M059J (cell line): Measurements from ENCODE around the gene GCM1. TPM values are rescaled to one million over a fixed set of nuclear protein-coding genes. Genes with fewer than 3 reads are reported as not detected.
A peak's percentile ranks its signal among the peaks of the same experiment; 100 is the strongest.

ENCODE experiments used
- DNase-seq: peaks from one replicate; pipeline ENCODE4 v3.0.0-alpha.2; 2012; ENCODE audit warnings: low read depth
- total RNA-seq: library from RNA; depleted of rRNA; stranded (reverse); fragments of >200 nt; shearing (Covaris generic); gene quantifications from 2 replicates; pipeline ENCODE4 v1.2.3, GENCODE V29; 2014

Gene GCM1
- total RNA-seq, 1 experiment from 2014 or later, result not detected

DNA sequence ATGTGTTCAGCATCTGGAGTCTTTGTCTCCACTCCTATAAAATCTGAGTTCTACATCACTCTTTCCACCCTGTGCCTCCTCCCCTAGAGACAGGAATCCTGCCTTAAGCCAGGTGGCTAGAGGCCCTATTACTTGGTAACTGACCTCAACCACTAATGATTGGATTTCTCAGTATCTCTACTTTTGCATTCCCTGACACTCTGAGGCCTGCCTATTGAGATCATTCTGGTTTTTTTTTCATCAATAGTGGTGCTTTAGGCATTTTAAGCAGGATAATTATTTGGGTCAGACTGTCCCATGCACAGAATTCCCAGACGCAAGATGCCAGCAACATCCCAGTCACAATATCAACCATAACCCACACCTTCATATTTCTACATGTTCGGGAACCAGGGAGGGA is 3.9 kb upstream of the GCM1 start:
- no peak for DNase-seq

- peak; percentile 43 for DNase-seq
Measured at GRCh38 chr6:53151676-53152075, 3.0 kb upstream of the GCM1 start.

DNA sequence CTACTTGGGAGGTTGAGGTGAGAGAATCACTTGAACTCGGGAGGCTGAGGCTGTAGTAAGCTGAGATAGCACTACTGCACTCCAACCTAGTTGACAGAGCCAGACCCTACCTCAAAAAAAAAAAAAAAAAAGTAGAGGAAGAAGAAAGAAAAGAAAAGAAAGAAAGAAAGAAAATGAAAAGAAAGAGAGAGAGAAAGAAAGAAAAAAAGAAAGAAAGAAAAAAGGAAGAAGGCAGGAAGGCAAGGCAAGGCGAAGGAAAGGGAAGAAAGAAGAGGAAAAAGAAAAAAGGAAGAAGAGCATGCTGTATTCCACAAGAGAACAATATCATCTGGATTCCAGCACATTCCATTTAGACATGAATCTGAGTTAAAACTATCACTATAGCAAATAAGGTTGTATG is 3.8 kb downstream of the GCM1 start:
- DNase-seq, result no peak

DNA sequence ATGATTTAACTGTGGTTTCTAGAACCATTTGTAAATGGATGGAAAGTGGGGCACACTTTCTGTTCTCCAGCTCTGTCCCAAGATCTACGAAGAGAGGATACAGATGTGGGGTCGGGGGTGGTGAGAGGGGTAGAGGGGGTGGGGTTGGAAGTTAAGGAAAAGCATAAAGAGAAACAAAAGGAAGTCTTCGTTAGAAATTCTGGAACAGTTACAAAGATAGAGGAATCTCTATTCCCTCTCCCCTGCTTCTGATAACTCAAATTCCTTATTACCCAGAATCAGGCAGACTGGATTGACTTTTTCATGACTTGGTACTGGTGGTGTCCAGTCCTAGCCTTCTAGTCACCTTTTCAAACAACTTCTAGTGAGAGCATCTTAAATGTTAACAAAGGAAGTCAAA is 4.9 kb downstream of the GCM1 start:
- DNase-seq, result no peak

- DNase-seq, result no peak
Measured at GRCh38 chr6:53142810-53143209, 5.8 kb downstream of the GCM1 start.

- no peak for DNase-seq
Measured at GRCh38 chr6:53139841-53140413, 8.7 kb downstream of the GCM1 start.

- no peak for DNase-seq
Measured at GRCh38 chr6:53136000-53136609, 12.5 kb downstream of the GCM1 start.

DNA sequence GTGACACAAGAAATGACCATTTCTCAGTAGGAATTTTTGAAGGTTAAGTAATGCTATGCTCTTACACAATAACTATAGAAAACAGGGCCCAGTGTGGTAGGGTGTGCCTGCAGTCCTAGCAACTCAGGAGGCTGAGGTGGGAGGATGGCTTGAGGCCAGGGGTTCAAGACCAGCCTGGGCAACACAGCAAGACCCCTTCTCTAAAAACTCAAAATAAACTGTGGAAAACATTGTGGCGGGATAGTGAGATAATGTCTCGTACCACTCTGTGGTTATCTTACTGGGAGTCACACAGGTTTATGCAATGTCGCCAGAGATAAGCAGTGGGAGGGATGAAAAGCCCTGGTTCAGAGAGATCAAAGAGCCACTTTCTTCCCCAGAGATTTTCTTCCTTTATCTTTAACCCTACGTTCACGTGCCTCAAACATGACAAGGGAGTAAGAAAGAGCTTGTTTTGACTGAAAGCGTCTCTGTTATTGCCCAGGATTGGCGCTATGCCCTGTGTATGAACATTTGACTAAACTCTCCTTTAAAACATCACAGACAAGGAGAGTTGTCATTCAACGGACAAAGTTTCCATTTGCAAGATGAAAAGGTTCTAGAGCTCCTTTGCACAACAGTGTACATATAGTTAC is 13.9 kb downstream of the GCM1 start:
- no peak for DNase-seq

DNA sequence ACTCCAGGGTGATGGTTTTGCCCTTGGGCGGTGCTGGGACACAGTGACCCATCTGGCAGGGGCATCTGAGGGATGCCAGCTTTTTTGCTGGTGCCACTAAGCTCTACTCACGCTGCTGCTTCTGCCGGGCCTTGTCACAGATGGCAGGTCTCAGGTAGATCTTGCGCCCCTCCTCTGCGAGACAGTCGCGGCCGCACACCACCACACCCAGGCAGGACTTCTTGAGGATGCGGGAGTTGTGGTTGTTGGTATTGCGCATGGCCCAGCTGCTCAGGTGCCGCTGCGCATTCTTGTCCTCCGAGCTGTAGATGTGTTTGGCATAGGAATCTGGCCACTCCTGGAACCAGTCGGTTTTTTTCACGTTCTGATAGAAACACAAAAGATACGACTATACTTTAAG is 14.7 kb downstream of the GCM1 start:
- no peak for DNase-seq

DNA sequence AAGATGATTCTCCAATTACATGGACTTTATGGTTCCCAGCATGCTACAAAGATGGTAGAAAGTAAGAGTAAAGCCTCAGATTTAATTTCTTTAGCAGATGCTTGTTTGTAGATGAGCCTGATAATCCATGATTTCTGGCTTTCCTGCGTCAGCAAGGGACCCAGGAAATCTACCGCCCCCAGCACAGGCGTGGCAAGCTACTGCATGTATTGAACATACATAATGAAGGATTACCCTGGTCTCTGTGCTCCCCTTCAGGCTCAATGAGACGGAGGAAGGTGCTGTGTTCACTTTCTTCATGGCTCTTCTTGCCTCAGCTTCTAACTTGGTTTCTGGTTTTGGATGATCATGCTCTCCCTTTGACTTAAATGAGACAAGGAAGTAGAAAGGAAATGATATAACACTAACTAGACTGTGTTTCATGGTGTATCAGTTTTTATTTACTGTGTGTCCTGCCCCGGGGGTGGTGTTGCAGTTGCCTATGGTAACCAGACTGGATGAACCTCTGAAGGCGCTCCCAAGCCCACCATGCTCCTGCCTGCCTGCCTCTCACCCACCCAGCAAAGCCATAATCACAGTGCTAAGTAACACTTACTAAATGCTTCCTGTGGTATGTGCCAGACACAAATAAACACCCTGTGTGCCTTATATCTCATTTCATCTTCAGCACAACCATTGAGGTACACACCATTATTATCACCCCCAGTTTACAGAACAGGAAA is 17.9 kb downstream of the GCM1 start:
- no peak for DNase-seq

DNA sequence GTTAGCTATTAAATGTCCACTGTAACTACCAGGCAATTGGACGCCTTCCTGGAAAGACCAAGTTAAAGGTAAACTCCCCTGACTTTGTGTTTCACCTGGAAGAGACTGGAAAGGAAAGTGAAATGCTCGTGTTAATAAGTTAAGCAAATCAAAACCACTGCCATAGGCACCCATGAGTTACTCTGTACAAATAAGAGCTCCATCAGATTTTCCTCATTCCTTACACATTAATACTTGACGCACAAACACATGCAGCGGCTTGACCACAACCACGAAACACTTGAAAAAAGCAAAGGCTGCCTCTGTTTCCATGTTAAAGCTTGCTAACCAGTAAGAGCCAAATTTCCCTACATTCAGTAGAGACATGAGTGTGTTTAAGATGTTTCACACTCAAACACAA is 19.8 kb downstream of the GCM1 start:
- DNase-seq, result peak; percentile 40

DNA sequence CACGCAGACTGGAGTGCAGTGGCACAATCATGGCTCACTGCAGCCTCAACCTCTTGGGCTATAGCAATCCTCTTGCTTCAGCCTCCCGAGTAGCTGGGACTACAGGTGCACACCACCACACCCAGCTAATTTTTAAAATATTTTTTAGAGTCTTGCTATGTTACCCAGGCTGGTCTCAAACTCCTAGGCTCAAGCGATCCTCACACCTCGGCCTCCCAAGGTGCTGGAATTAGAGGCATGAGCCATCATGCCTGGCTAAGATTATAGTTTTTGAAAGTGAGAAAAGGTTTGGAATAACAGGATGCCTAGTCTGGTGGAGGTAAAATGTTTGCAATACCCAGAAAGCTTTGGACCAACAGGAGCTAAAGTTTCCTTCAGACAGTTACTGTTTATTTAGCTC is 23.4 kb downstream of the GCM1 start:
- DNase-seq, result no peak

DNA sequence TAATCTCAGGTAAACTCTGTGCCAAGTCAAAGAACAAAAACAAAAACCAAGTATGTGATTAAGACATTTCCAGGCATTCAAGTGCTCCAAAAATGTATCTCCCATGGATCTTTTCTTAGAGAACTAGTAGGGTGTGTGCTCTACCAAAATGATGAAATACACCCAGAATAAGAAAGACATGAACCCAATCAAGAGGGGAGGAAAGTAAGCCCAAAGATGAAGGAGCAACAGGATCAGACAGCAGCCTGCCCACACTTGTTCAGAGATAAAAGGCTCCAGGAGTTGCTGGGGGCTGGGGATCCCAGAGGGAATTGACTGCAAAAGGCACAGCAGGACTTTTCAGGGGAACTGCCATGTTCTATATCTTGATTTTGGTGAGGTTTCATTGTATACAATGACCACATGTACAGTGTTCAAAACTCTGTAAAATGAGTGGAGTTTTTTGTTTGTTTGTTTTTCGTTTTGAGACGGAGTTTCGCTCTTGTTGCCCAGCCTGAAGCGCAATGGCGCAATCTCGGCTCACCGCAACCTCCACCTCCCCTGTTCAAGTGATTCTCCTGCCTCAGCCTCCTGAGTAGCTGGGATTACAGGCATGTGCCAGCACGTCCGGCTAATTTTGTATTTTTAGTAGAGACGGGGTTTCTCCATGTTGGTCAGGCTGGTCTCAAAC is 24.4 kb downstream of the GCM1 start:
- no peak for DNase-seq

DNA sequence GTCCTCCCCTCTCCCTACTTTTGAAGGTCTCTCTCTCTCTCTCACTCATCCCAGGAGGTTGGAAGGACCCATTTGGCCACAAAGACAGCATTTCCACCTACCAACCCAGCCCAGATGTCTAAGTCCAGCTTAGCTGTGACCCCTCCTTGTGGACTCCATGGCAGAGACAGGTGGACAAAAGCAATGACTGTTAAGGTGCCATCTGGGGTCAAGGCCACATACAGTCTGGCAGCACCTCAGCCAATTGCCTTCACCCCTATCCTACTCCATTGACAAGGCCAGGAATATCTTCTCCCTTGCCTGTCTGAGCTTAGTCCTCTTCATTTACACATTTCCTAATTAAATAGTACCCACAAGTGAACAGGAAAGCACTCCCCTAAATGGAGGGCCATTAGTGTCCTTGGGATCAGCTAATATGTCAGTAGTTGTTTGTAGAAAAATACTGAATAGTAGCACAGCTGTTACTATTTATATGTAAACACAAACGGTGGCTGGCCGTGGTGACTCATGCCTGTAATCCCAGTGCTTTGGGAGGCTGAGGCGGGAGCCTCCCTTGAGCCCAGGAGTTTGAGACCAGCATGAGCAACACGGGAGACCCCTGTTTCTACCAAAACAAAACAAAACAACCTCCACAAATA is 28.8 kb downstream of the GCM1 start:
- peak; percentile 90 for DNase-seq

GRCh38 chr6:53119349-53119748 is 29.3 kb downstream of the GCM1 start:
- peak; percentile 74 for DNase-seq

GRCh38 chr6:53115741-53116140 is 32.9 kb downstream of the GCM1 start:
- DNase-seq, result peak; percentile 35

GRCh38 chr6:53115113-53115512 is 33.5 kb downstream of the GCM1 start:
- DNase-seq, result no peak

- DNase-seq, result no peak
Measured at GRCh38 chr6:53113742-53114141, 34.9 kb downstream of the GCM1 start.

- DNase-seq, result no peak
Measured at GRCh38 chr6:53112871-53113270, 35.8 kb downstream of the GCM1 start.

DNA sequence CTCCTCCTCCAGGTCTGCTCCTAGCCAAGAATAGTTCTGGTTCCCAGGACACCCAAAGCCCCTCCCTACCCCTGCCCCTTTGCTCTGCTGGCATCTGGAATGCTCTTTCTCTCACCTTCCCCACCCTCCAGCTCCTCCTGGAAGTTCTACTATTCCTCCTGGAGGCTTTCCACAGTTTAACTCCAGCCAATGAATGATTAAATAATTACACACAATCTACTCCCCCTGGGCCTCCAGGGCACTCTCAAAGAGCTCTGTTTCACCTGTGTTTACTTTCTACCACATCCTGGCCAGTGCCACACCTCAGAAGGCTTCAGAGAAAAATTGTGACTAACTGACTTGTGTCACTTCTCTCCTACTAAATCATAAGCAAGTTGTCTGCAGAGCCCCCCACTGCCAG is 36.2 kb downstream of the GCM1 start:
- peak; percentile 64 for DNase-seq

DNA sequence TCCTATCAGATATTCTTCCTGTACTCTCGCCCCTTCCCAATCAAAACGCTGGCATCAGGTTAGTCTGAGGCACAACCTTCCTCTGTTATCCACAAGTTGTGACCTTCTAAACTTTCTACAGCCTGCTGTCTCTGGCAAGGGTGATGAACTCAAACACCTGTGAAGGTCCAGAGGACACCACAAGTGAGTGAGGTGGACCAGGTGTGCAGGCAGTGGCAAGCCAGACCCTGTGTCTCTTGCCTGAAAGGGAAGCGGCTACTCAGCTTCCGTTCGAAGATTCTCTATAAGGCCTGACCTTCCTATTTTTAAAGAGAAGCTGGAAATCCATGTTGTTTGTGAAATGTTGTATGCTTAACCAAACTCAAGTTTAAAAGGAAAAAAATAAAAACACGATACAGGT is 36.8 kb downstream of the GCM1 start:
- DNase-seq, result no peak

DNA sequence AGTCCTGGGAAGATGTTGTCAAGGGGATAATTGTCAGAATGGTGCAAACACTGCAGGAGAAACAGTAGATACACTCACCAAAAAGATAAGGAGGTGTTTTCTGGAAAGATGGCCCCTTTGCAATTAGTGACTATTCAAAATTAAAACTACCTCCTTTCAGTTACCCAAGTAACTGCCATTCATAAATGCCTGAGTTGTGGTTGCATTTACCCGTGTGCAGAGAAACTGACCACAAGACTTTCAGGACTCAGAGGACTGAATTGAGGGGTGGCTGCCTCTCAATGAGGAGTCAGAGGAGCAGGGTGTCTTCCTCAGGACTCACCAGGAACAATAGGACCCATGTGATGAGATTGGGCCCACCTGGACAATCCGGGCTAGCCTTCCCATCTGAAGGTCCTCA is 39.0 kb downstream of the GCM1 start:
- DNase-seq, result no peak
